Panc1 (cell line): ENCODE measurements around the gene FRK. TPM values are rescaled to one million over a fixed set of nuclear protein-coding genes. Genes with fewer than 3 reads are reported as not detected.

Experiments used
- ATAC-seq: fragments of 200-7000 bp; cut with Tn5 transposase; 2 replicates; pipeline ENCODE4 v1.9.1; 2020; ENCODE audit warnings: mild to moderate bottlenecking, moderate library complexity
- BruUV-seq: library from RNA; stranded (reverse); fragments of 400-500 nt; replicated peaks from 2 replicates; lab custom pipeline; 2021; lab: Mats Ljungman, UMichigan
- CTCF ChIA-PET: fragments of 300-600 bp; sonication (Branson Sonifier 250); formaldehyde crosslinking; loops from one replicate; lab custom pipeline; 2022; ENCODE audit warnings: antibody characterized with exemption; lab: Charles Lee
- POLR2A ChIA-PET: fragments of 300-600 bp; sonication (Branson Sonifier 250); formaldehyde crosslinking; loops from one replicate; lab custom pipeline; 2022; ENCODE audit warnings: antibody characterized with exemption; lab: Charles Lee
- DNase-seq: peaks from one replicate; pipeline ENCODE4 v3.0.0-alpha.2; 2010; ENCODE audit warnings: low read depth, low spot score
- H3K27ac ChIP-seq: 2 replicates; pipeline ENCODE4 v1.5.1; 2011; ENCODE audit warnings: mild to moderate bottlenecking, low read length, inconsistent platforms
- H3K27me3 ChIP-seq: fragments of 200-500 bp; sonication (Bioruptor generic); 2 replicates; pipeline ENCODE4 v1.6.0; 2014; ENCODE audit warnings: low read length, inconsistent platforms; ENCODE audit not compliant: control insufficient read depth, insufficient read depth
- H3K36me3 ChIP-seq: fragments of 200-500 bp; sonication (Bioruptor generic); 2 replicates; pipeline ENCODE4 v1.5.1; 2014; ENCODE audit warnings: inconsistent platforms, mild to moderate bottlenecking, low read length, moderate library complexity; ENCODE audit not compliant: control insufficient read depth, insufficient read depth
- H3K4me1 ChIP-seq: 2 replicates; pipeline ENCODE4 v1.5.1; 2011; ENCODE audit warnings: inconsistent platforms, mild to moderate bottlenecking, low read length, moderate library complexity; ENCODE audit not compliant: control insufficient read depth, insufficient read depth
- H3K4me3 ChIP-seq, 2 experiments: 2 replicates each; pipeline ENCODE4 v1.5.1; 2011 to 2012; ENCODE audit warnings: low read depth in 2 of 2, low read length in 2 of 2, mild to moderate bottlenecking in 2 of 2, inconsistent platforms in 1 of 2, moderate library complexity in 1 of 2
- H3K9me3 ChIP-seq: fragments of 200-500 bp; sonication (Bioruptor generic); 2 replicates; pipeline ENCODE4 v1.5.1; 2014; ENCODE audit warnings: low read depth, mild to moderate bottlenecking, inconsistent platforms, low read length, moderate library complexity; ENCODE audit not compliant: control insufficient read depth, insufficient read depth
- CTCF ChIP-seq: fragments of 450-650 bp; IDR thresholded peaks from 2 replicates; pipeline ENCODE4 v1.5.1; 2017; ENCODE audit warnings: mild to moderate bottlenecking
- POLR2AphosphoS5 ChIP-seq: IDR thresholded peaks from 2 replicates; pipeline ENCODE4 v1.6.1; 2012; ENCODE audit warnings: mild to moderate bottlenecking, low read depth, low read length, moderate library complexity
- SIN3A ChIP-seq: IDR thresholded peaks from 2 replicates; pipeline ENCODE4 v1.6.1; 2012; ENCODE audit warnings: low read depth, mild to moderate bottlenecking, low read length, moderate library complexity, borderline replicate concordance; ENCODE audit not compliant: insufficient read depth
- TCF7L2 ChIP-seq: IDR thresholded peaks from 2 replicates; pipeline ENCODE4 v1.6.1; 2011; ENCODE audit warnings: mild to moderate bottlenecking, low read depth, low read length, inconsistent platforms
- in situ Hi-C: cut with HindIII; loops from 2 replicates; pipeline ENCODE4 v1.10.0; 2016; ENCODE audit warnings: low sequenced_read_pairs, low pct_unique_long_range_greater_than_20kb
- intact Hi-C: fragments of 100-400 bp; cut with micrococcal nuclease; formaldehyde crosslinking; loops from one replicate; pipeline ENCODE4 v1.10.0; 2022; ENCODE audit not compliant: unreplicated experiment
- total RNA-seq: library from RNA; stranded (reverse); gene quantifications from one replicate; pipeline ENCODE4 v1.2.1, GENCODE V29; 2021; ENCODE audit not compliant: unreplicated experiment
- TF ChIP-seq, protein P1 (sequence below), 2 experiments: IDR thresholded peaks; 2 replicates each; pipeline ENCODE4 v1.6.1; 2011 to 2012; ENCODE audit warnings: low read depth in 2 of 2, control low read depth in 1 of 2, low read length in 1 of 2, mild to moderate bottlenecking in 1 of 2, moderate library complexity in 1 of 2; ENCODE audit not compliant: insufficient read depth in 1 of 2

FRK gene
- total RNA-seq, 1 experiment from 2014 or later: 2.5 TPM

DNA sequence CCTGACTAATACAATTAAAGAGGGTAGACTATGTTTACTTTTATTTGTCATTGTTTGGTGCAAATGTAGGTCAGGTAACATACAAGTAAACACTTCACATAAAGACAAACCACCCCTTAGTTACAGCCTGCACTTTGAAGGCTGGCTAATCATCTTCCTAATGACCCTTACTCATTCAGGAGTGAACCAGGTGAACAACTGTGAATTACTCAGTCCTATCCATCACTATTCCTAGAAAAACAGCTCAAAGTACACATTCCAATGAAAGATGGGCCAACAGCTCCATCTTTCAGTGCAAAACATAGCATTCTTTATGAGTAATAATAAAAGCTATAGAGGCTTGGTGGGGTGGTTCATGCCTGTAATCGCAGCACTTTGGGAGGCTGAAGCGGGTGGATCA lies 78.2 kb downstream of the FRK start:
- BruUV-seq: no TSS peak
- DNase-seq (no peak), ATAC-seq (no peak)
- no peaks in the 10 kb centered on the region for H3K27me3 ChIP-seq
- no peaks in the 10 kb centered on the region for H3K36me3 ChIP-seq
- no peaks in the 10 kb centered on the region for H3K9me3 ChIP-seq
- no peak overlapping the region for H3K27ac ChIP-seq
- intact Hi-C loops (no loop called here), in situ Hi-C loops (no loop called here)
- TF ChIP-seq SIN3A: no peak
- ChIA-PET POLR2A (no interaction called here), CTCF (no interaction called here)
- H3K4me3 ChIP-seq: no peak overlapping the region
- H3K4me1 ChIP-seq: no peaks in the 10 kb centered on the region

GRCh38 chr6:115977220-115977619 lies 83.5 kb downstream of the FRK start:
- CTCF ChIA-PET: no interaction called here
- no TSS peak for BruUV-seq
- POLR2A ChIA-PET: interaction anchor here (0.5 kb wide), 1 partner anchor 123 kb away, joined by 6 read pairs; no protein-coding TSS in a partner anchor

More at GRCh38 chr6:115977220-115977619, 83.5 kb downstream of the FRK start:
- intact Hi-C loops (no loop called here), in situ Hi-C loops (no loop called here)
- ATAC-seq (no peak), DNase-seq (no peak)
- TF ChIP-seq SIN3A (no peak), TCF7L2 (no peak), POLR2AphosphoS5 (no peak), CTCF (no peak)
- TF ChIP-seq, protein P1, sequence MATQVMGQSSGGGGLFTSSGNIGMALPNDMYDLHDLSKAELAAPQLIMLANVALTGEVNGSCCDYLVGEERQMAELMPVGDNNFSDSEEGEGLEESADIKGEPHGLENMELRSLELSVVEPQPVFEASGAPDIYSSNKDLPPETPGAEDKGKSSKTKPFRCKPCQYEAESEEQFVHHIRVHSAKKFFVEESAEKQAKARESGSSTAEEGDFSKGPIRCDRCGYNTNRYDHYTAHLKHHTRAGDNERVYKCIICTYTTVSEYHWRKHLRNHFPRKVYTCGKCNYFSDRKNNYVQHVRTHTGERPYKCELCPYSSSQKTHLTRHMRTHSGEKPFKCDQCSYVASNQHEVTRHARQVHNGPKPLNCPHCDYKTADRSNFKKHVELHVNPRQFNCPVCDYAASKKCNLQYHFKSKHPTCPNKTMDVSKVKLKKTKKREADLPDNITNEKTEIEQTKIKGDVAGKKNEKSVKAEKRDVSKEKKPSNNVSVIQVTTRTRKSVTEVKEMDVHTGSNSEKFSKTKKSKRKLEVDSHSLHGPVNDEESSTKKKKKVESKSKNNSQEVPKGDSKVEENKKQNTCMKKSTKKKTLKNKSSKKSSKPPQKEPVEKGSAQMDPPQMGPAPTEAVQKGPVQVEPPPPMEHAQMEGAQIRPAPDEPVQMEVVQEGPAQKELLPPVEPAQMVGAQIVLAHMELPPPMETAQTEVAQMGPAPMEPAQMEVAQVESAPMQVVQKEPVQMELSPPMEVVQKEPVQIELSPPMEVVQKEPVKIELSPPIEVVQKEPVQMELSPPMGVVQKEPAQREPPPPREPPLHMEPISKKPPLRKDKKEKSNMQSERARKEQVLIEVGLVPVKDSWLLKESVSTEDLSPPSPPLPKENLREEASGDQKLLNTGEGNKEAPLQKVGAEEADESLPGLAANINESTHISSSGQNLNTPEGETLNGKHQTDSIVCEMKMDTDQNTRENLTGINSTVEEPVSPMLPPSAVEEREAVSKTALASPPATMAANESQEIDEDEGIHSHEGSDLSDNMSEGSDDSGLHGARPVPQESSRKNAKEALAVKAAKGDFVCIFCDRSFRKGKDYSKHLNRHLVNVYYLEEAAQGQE (IDR thresholded peaks at IDR 0.05; ENCODE audit: insufficient read depth in 1 of 2, low read depth in 2 of 2, low read length in 1 of 2): no peak
- no peaks in the 10 kb centered on the region for H3K9me3 ChIP-seq
- H3K4me1 ChIP-seq: no peaks in the 10 kb centered on the region
- H3K27ac ChIP-seq: no peak overlapping the region
- no peaks in the 10 kb centered on the region for H3K27me3 ChIP-seq
- H3K4me3 ChIP-seq: no peak overlapping the region
- H3K36me3 ChIP-seq: no peaks in the 10 kb centered on the region
